Measurements from ENCODE around the gene RSL1D1. TPM values are rescaled to one million over a fixed set of nuclear protein-coding genes. Genes with fewer than 3 reads are reported as not detected.
"Not testable (repeated sequence)": the region's sequence is repeated elsewhere in the genome, so short reads cannot be mapped to it uniquely, and the experiment has no call there.

The RSL1D1 gene
- total and polyA plus RNA-seq, 10 of the 15 experiments (the other 5 are each of a cell fraction or from before 2014, with no cell fraction given), result 106 to 535 (median 304) TPM

DNA sequence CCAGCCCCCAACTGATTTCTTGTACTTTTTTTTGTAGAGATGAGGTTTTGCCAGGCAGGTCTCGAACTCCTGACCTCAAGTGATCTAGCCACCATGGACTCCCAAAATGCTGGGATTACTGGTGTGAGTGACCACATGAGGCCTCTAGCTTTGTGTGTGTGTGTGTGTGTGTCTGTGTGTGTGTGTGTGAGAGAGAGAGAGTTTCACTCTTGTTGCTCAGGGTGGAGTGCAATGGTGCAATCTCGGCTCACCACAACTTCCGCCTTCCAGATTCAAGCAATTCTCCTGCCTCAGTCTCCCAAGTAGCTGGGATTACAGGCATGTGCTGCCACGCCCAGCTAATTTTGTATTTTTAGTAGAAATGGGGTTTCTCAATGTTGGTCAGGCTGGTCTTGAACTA is 36.5 kb downstream of the RSL1D1 start:
- POLR2A ChIA-PET; H3K27me3 ChIP-seq (replicated peaks in 1 of 2; ENCODE audit: control insufficient read depth in 2 of 2, insufficient read depth in 2 of 2, low read length in 1 of 2); DNase-seq (ENCODE audit: low read depth, low spot score); H3K4me3 ChIP-seq; BruUV-seq (replicated peaks); H3K9me3 ChIP-seq (replicated peaks; ENCODE audit: control insufficient read depth, insufficient read depth, low read length); H3K4me1 ChIP-seq (ENCODE audit: control insufficient read depth, insufficient read depth, low read length); H2AFZ ChIP-seq (ENCODE audit: control insufficient read depth, low read depth, low read length); H3K27ac ChIP-seq (ENCODE audit: control insufficient read depth, insufficient read depth); H3K79me2 ChIP-seq (ENCODE audit: control insufficient read depth, insufficient read depth, low read length); H3K9ac ChIP-seq (ENCODE audit: control insufficient read depth, insufficient read depth, low read length); H3K36me3 ChIP-seq (ENCODE audit: control insufficient read depth in 2 of 2, insufficient read depth in 2 of 2, low read length in 1 of 2); FAIRE-seq; H4K20me1 ChIP-seq (ENCODE audit: control insufficient read depth, insufficient read depth); H3K4me2 ChIP-seq (ENCODE audit: control insufficient read depth, insufficient read depth): not testable (repeated sequence)
- CTCF ChIA-PET, result interaction anchor here (0.5 to 1.4 kb wide), 8 partner anchors 28 to 406 kb away, joined by 3 to 5 read pairs (median 4); no protein-coding TSS in a partner anchor
- SMC1A ChIA-PET (ENCODE audit: uncharacterized antibody, unreplicated experiment), result interaction anchor here (0.8 to 1.4 kb wide), 4 partner anchors 44 to 292 kb away, joined by 3 to 5 read pairs (median 3); no protein-coding TSS in a partner anchor
- peak; percentile 21; the same call in 1 of the 3 replicates for ATAC-seq
- TF ChIP-seq IKZF1 (conservative IDR thresholded peaks at IDR 0.05) (0 out of 2 replicates have a peak, but pooled peaks have one; percentile 15), IKZF2 (IDR thresholded peaks at IDR 0.05) (0 out of 4 replicates have a peak, but pooled peaks of 1 of the 2 experiments have one; percentile 38)
- RAD21 ChIA-PET (ENCODE audit: unreplicated experiment), result interaction anchor here (1.2 kb wide), 1 partner anchor 96 kb away, joined by 4 read pairs; no protein-coding TSS in a partner anchor
- in situ Hi-C loops (cut with MboI) (loop anchor here (5.0 to 25.0 kb wide), 3 partner anchors 277 to 850 kb away; a partner anchor contains a TSS), intact Hi-C loops (cut with micrococcal nuclease; ENCODE audit: unreplicated experiment) (loop anchor here (10.0 kb wide), 1 partner anchor 170 kb away; no protein-coding TSS in a partner anchor)
- 35% methylated on average over 4 of the region's 4 CpGs for WGBS (ENCODE audit: insufficient coverage, insufficient replicate concordance, low lambda C conversion rate, missing lambda C conversion rate)

DNA sequence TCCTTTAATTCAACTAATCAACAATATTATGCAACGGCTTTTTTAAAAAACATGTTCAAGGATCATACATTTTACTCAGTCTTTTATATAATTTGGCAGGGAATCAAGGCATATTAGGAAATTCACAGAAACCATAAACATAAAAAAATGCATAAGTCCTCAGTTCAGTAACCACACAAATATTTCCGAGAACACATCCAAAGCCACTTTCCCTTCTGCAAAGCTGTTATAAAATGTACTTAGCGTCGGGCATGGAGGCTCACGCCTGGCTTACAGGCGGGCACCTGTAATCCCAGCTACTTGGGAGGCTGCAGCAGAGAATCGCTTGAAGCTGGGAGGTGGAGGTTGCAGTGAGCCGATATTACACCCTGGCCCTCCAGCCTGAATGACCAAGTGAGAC is 44.6 kb downstream of the RSL1D1 start:
- CTCF ChIA-PET, result interaction anchor here (1.6 kb wide), 1 partner anchor 399 kb away, joined by 5 read pairs; no protein-coding TSS in a partner anchor
- POLR2A ChIA-PET, result interaction anchor here (0.5 kb wide), 1 partner anchor 23 kb away, joined by 4 read pairs; no protein-coding TSS in a partner anchor
- no peaks in the 10 kb centered on the region; the same call in 1 of the 2 replicates for H3K79me2 ChIP-seq (ENCODE audit: control insufficient read depth, insufficient read depth, low read length)
- no peak overlapping the region for H3K4me2 ChIP-seq (ENCODE audit: control insufficient read depth, insufficient read depth)
- H4K20me1 ChIP-seq (ENCODE audit: control insufficient read depth, insufficient read depth), result no peaks in the 10 kb centered on the region
- intact Hi-C loops (cut with micrococcal nuclease; ENCODE audit: unreplicated experiment) (no loop called here), in situ Hi-C loops (cut with MboI) (loop anchor here (25.0 kb wide), 1 partner anchor 269 kb away; a partner anchor contains a TSS)
- no peaks in the 10 kb centered on the region for H3K36me3 ChIP-seq (ENCODE audit: control insufficient read depth in 2 of 2, insufficient read depth in 2 of 2, low read length in 1 of 2)
- no peaks in the 10 kb centered on the region for H3K27me3 ChIP-seq (replicated peaks in 1 of 2; ENCODE audit: control insufficient read depth in 2 of 2, insufficient read depth in 2 of 2, low read length in 1 of 2)
- ATAC-seq, result no peak
- DNase-seq (ENCODE audit: low read depth, low spot score), result no peak
- no peak for FAIRE-seq
- H3K4me1 ChIP-seq (ENCODE audit: control insufficient read depth, insufficient read depth, low read length), result peaks cover 8% of the 10 kb centered on the region
- SMC1A ChIA-PET (ENCODE audit: uncharacterized antibody, unreplicated experiment), result interaction anchor here (1.0 to 1.6 kb wide), 2 partner anchors 9 to 92 kb away, joined by 3 to 5 read pairs; partner anchors contain the start of gene ZC3H7A
- 71% methylated on average over 8 of the region's 8 CpGs for WGBS (ENCODE audit: insufficient coverage, insufficient replicate concordance, low lambda C conversion rate, missing lambda C conversion rate)
- H2AFZ ChIP-seq (ENCODE audit: control insufficient read depth, low read depth, low read length), result no peak overlapping the region
- H3K27ac ChIP-seq (ENCODE audit: control insufficient read depth, insufficient read depth), result no peak overlapping the region
- H3K9ac ChIP-seq (ENCODE audit: control insufficient read depth, insufficient read depth, low read length), result no peak overlapping the region
- no peak for TF ChIP-seq JUND (IDR thresholded peaks at IDR 0.05; ENCODE audit: low read depth, low read length)
- TF ChIP-seq POU2F2 (IDR thresholded peaks at IDR 0.05; ENCODE audit: borderline replicate concordance, low read depth, low read length), result no peak
- no peak for TF ChIP-seq ETV6 (conservative IDR thresholded peaks at IDR 0.05 in 1 of 2, IDR thresholded peaks at IDR 0.05 in 1 of 2; ENCODE audit: borderline replicate concordance in 1 of 2, low read depth in 1 of 2)
- no peak for TF ChIP-seq DPF2 (IDR thresholded peaks at IDR 0.05)
- TF ChIP-seq MTA3 (IDR thresholded peaks at IDR 0.05; ENCODE audit: borderline replicate concordance, low read length), result no peak
- TF ChIP-seq, protein P1, sequence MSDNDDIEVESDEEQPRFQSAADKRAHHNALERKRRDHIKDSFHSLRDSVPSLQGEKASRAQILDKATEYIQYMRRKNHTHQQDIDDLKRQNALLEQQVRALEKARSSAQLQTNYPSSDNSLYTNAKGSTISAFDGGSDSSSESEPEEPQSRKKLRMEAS (IDR thresholded peaks at IDR 0.05; ENCODE audit: low read depth, low read length), result no peak
- TF ChIP-seq, protein P2, sequence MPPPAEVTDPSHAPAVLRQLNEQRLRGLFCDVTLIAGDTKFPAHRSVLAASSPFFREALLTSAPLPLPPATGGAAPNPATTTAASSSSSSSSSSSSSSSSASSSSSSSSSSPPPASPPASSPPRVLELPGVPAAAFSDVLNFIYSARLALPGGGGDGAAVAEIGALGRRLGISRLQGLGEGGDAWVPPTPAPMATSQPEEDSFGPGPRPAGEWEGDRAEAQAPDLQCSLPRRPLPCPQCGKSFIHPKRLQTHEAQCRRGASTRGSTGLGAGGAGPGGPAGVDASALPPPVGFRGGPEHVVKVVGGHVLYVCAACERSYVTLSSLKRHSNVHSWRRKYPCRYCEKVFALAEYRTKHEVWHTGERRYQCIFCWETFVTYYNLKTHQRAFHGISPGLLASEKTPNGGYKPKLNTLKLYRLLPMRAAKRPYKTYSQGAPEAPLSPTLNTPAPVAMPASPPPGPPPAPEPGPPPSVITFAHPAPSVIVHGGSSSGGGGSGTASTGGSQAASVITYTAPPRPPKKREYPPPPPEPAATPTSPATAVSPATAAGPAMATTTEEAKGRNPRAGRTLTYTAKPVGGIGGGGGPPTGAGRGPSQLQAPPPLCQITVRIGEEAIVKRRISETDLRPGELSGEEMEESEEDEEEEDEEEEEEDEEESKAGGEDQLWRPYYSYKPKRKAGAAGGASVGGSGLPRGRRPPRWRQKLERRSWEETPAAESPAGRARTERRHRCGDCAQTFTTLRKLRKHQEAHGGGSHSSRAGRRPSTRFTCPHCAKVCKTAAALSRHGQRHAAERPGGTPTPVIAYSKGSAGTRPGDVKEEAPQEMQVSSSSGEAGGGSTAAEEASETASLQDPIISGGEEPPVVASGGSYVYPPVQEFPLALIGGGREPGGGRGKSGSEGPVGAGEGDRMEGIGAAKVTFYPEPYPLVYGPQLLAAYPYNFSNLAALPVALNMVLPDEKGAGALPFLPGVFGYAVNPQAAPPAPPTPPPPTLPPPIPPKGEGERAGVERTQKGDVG (CRISPR knock-in tag; IDR thresholded peaks at IDR 0.05), result no peak
- TF ChIP-seq CHD1 (IDR thresholded peaks at IDR 0.05; ENCODE audit: low read depth, low read length), result no peak
- TF ChIP-seq SMARCA5 (IDR thresholded peaks at IDR 0.05), result no peak
- no peak for TF ChIP-seq MEF2A (IDR thresholded peaks at IDR 0.05; ENCODE audit: insufficient read depth, low read depth, low read length)
- no peaks in the 10 kb centered on the region for H3K9me3 ChIP-seq (replicated peaks; ENCODE audit: control insufficient read depth, insufficient read depth, low read length)
- H3K4me3 ChIP-seq, result no peak overlapping the region
- no TSS peak for BruUV-seq (replicated peaks)
- RAD21 ChIA-PET (ENCODE audit: unreplicated experiment), result no interaction called here

Data from GM12878 (cell line).